PC-9 (cell line): Measurements from ENCODE around the gene ZBTB7C.

Experiments
- EZH2 ChIP-seq: fragments of 200-600 bp; sonication (generic); IDR thresholded peaks from 2 replicates; pipeline ENCODE4 v1.8.0; 2017; ENCODE audit warnings: antibody characterized with exemption, low read depth
- TF ChIP-seq, protein P1 (sequence below): fragments of 200-600 bp; sonication (generic); conservative IDR thresholded peaks from 2 replicates; pipeline ENCODE4 v1.6.1; 2017; ENCODE audit warnings: mixed run types, antibody characterized with exemption, mild to moderate bottlenecking, moderate library complexity

DNA sequence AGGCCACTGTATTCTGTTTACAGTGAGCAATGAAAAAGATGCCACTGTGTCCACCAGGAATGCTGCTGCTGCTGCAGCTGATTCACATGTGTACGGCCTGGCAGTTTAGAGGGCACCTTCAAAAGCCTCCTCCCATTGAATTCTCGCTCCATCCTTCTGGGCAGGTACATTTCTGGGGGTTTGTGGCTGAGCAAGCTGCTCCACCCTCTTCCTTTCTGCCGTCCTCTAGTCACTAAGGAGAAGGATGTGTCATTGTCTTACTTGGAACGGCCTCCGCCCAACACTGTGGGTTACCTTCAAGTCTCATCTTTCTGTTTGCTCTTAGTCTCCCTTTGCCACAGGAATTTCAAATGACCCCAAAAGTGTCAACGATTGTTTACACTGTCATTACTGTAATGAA is 182.0 kb downstream of the ZBTB7C start:
- TF ChIP-seq, protein P1, sequence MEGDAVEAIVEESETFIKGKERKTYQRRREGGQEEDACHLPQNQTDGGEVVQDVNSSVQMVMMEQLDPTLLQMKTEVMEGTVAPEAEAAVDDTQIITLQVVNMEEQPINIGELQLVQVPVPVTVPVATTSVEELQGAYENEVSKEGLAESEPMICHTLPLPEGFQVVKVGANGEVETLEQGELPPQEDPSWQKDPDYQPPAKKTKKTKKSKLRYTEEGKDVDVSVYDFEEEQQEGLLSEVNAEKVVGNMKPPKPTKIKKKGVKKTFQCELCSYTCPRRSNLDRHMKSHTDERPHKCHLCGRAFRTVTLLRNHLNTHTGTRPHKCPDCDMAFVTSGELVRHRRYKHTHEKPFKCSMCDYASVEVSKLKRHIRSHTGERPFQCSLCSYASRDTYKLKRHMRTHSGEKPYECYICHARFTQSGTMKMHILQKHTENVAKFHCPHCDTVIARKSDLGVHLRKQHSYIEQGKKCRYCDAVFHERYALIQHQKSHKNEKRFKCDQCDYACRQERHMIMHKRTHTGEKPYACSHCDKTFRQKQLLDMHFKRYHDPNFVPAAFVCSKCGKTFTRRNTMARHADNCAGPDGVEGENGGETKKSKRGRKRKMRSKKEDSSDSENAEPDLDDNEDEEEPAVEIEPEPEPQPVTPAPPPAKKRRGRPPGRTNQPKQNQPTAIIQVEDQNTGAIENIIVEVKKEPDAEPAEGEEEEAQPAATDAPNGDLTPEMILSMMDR, result no peak
- TF ChIP-seq EZH2, result no peak
